CD14-positive monocyte (primary cell): ENCODE results near the gene GGT5. TPM values are rescaled to one million over a fixed set of nuclear protein-coding genes. Genes with fewer than 3 reads are reported as not detected.
A peak's percentile ranks its signal among the peaks of the same experiment; 100 is the strongest.

Source experiments
- DNase-seq, 3 donors: peaks; one replicate each; pipeline ENCODE4 v3.0.0-alpha.2; 2011 to 2022
- H2AFZ ChIP-seq: 2 replicates; pipeline ENCODE4 v1.6.0; 2012; ENCODE audit warnings: mild to moderate bottlenecking, low read depth, low read length, inconsistent platforms; ENCODE audit not compliant: insufficient read depth, poor library complexity, severe bottlenecking
- H3K27ac ChIP-seq, 2 donors: 1 replicate in 1 of 2; 2 replicates in 1 of 2; pipeline ENCODE4 v1.5.1; 2012 to 2013; ENCODE audit warnings: low read length in 2 of 2, control low read depth in 1 of 2, inconsistent platforms in 1 of 2, low read depth in 1 of 2, mild to moderate bottlenecking in 1 of 2
- H3K27me3 ChIP-seq, 2 donors: one replicate each; pipeline versions ENCODE4 v1.6.0 to v1.6.1; 2011 to 2013; ENCODE audit warnings: low read length in 2 of 2; ENCODE audit not compliant: control insufficient read depth in 2 of 2, insufficient read depth in 2 of 2
- H3K36me3 ChIP-seq, 2 donors: replicated peaks in 1 of 2; 1 replicate in 1 of 2; 2 replicates in 1 of 2; pipeline versions ENCODE4 v1.5.1 to v1.6.1; 2012 to 2013; ENCODE audit warnings: low read length in 2 of 2, control low read depth in 1 of 2, inconsistent platforms in 1 of 2, mild to moderate bottlenecking in 1 of 2; ENCODE audit not compliant: insufficient read depth in 2 of 2, control insufficient read depth in 1 of 2
- H3K4me1 ChIP-seq, 2 donors: 1 replicate in 1 of 2; 2 replicates in 1 of 2; pipeline versions ENCODE4 v1.5.1 to v1.6.1; 2012 to 2013; ENCODE audit warnings: low read length in 2 of 2, control low read depth in 1 of 2, inconsistent platforms in 1 of 2, mild to moderate bottlenecking in 1 of 2, moderate library complexity in 1 of 2; ENCODE audit not compliant: insufficient read depth in 2 of 2, control insufficient read depth in 1 of 2
- H3K4me2 ChIP-seq: replicated peaks from 2 replicates; pipeline ENCODE3; 2012; ENCODE audit warnings: low read length, moderate library complexity, mild to moderate bottlenecking; ENCODE audit not compliant: poor library complexity, severe bottlenecking; ENCODE audit errors: extremely low read depth
- H3K4me3 ChIP-seq, 3 experiments: fragments of 200-600 bp in 1 of 3; sonication (generic) in 1 of 3; replicated peaks in 1 of 3; 1 replicate in 2 of 3; 2 replicates in 1 of 3; pipeline ENCODE4 v1.5.1; 2011 to 2013; ENCODE audit warnings: low read length in 3 of 3, mild to moderate bottlenecking in 3 of 3, control low read depth in 2 of 3, low read depth in 2 of 3, inconsistent platforms in 1 of 3, moderate library complexity in 1 of 3
- H3K79me2 ChIP-seq: 2 replicates; pipeline ENCODE4 v1.6.0; 2012; ENCODE audit warnings: mild to moderate bottlenecking, control low read depth, inconsistent platforms, low read length, moderate library complexity; ENCODE audit not compliant: insufficient read depth
- H3K9ac ChIP-seq: 2 replicates; pipeline ENCODE4 v1.6.0; 2017; ENCODE audit warnings: low read length, mild to moderate bottlenecking; ENCODE audit not compliant: insufficient read depth, poor library complexity, severe bottlenecking
- H3K9me3 ChIP-seq, 2 donors: replicated peaks in 1 of 2; 1 replicate in 1 of 2; 2 replicates in 1 of 2; pipeline versions ENCODE4 v1.5.1 to v1.6.1; 2012 to 2013; ENCODE audit warnings: low read length in 2 of 2, control low read depth in 1 of 2; ENCODE audit not compliant: control insufficient read depth in 1 of 2, insufficient read depth in 1 of 2
- H4K20me1 ChIP-seq: 2 replicates; pipeline ENCODE4 v1.6.0; 2012; ENCODE audit warnings: mild to moderate bottlenecking, low read length, control low read depth, moderate library complexity; ENCODE audit not compliant: insufficient read depth
- H3K27ac Mint-ChIP-seq, 7 donors: one replicate each; pipeline ENCODE4 v1.8.0; 2020; ENCODE audit warnings: mild to moderate bottlenecking in 7 of 7, mixed read lengths in 7 of 7, moderate library complexity in 6 of 7, inconsistent platforms in 2 of 7
- H3K27me3 Mint-ChIP-seq, 3 donors: one replicate each; pipeline ENCODE4 v1.8.0; 2021 to 2022; ENCODE audit warnings: low read depth in 3 of 3, mild to moderate bottlenecking in 3 of 3, mixed read lengths in 3 of 3, moderate library complexity in 3 of 3, inconsistent platforms in 1 of 3
- H3K36me3 Mint-ChIP-seq, 2 donors: one replicate each; pipeline ENCODE4 v1.8.0; 2020; ENCODE audit warnings: mixed read lengths in 2 of 2, inconsistent platforms in 1 of 2, mild to moderate bottlenecking in 1 of 2
- H3K4me1 Mint-ChIP-seq: one replicate; pipeline ENCODE4 v1.8.0; 2020; ENCODE audit warnings: mild to moderate bottlenecking, mixed read lengths
- H3K4me3 Mint-ChIP-seq, 2 donors: one replicate each; pipeline ENCODE4 v1.8.0; 2020; ENCODE audit warnings: mild to moderate bottlenecking in 2 of 2, mixed read lengths in 2 of 2, moderate library complexity in 1 of 2
- H3K9me3 Mint-ChIP-seq, 7 donors: one replicate each; pipeline ENCODE4 v1.8.0; 2020 to 2022; ENCODE audit warnings: mixed read lengths in 7 of 7, mild to moderate bottlenecking in 6 of 7, moderate library complexity in 6 of 7, inconsistent platforms in 2 of 7
- CTCF ChIP-seq: fragments of 200-600 bp; IDR thresholded peaks from one replicate; pipeline ENCODE4 v1.8.0; 2022; ENCODE audit warnings: antibody characterized with exemption, mild to moderate bottlenecking
- WGBS: methylation state at CpG from one replicate; pipeline ENCODE4 v1.1.5; 2013; ENCODE audit warnings: missing lambda C conversion rate; ENCODE audit not compliant: insufficient coverage; 5-methylcytosine and 5-hydroxymethylcytosine counted together
- intact Hi-C, 2 donors: fragments of 100-400 bp; cut with micrococcal nuclease; formaldehyde crosslinking; loops; one replicate each; pipeline versions ENCODE4 v1.15.0 to v1.15.1; 2023
- polyA plus RNA-seq, 3 donors: library from polyadenylated mRNA; depleted of rRNA in 1 of 3; unstranded in 2 of 3; stranded (reverse) in 1 of 3; fragments of 300-500 nt in 2 of 3; fragments of >200 nt in 1 of 3; fragmentation: Illumina TruSeq in 2 of 3; gene quantifications; 1 replicate in 2 of 3; 2 replicates in 1 of 3; pipeline ENCODE4 v1.2.3, GENCODE V29; 2012 to 2021

The GGT5 gene
- polyA plus RNA-seq, 3 donors = 0.26 to 0.41 TPM; not detected in 1

DNA sequence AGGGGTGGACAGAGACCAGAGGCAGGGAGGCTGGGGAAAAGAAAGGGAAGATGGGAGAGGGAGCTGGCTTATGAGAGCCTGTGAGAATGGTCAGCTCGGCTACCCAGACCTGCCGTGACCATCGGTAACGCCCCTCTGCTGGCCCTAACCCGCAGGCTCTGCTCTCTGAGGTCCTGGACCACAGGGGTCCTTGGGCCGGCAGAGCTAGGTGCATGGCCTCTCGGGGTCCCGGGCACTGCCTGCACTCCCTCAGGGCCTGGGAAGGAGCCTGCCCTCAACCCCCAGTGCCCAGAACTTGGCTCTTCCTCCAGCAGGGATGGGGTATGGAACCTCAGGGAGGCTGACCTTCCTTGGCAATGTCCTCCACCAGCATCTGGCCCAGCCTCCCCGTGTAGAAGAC lies 13.2 kb downstream of the GGT5 start:
- no peak overlapping the region for H3K27ac ChIP-seq
- H3K27ac Mint-ChIP-seq = no peak overlapping the region

DNA sequence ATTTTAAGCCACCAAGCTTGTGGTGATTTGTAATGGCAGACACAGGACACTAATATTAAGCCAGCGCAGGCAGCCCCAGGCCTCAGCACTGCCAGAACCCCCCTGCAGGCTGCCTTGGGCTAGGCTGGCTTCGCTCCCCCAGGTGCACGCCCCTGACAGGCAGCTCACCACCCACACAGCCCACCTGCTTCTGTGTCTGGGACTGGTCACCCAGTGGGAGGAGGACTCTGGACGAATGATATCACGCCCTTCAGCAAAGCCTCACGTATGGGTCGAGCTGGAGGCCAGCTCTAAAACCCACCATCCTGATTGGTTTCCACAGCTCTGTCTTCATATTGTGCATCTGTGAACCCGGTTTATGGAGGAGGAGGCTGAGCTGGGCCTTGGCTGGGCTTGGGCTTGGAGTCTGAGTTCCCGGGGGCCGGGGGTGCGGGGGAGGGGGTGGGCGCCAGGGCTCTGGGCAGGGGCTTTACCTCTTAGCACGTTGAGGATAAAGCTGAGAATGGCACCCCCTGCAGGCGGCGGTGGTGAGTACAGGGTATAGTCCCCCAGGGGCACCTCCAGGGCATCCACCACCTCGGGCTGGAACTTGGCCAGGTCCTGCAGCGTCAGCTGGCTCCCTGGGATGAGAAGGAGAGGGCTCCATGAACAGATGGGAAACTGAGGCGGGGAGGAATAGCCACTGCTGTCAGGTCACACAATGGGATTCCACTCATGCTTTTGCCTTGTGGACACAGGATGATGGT lies 13.8 kb downstream of the GGT5 start:
- no peaks in the 10 kb centered on the region for H4K20me1 ChIP-seq
- no peak overlapping the region for H3K9ac ChIP-seq
- peaks cover 0 to 2% (median 1%) of the 10 kb centered on the region in 3 donors for H3K27me3 Mint-ChIP-seq
- no peaks in the 10 kb centered on the region for H3K4me1 ChIP-seq
- peaks cover 0 to 7% (median 0%) of the 10 kb centered on the region in 7 donors for H3K9me3 Mint-ChIP-seq
- no peak overlapping the region for H3K4me2 ChIP-seq
- peak; percentile 84 for TF ChIP-seq CTCF
- no peaks in the 10 kb centered on the region for H3K36me3 Mint-ChIP-seq
- peak overlapping the region in 1 of 7 donors; percentile 37 for H3K27ac Mint-ChIP-seq
- WGBS = 67% methylated on average over 12 of the region's 18 CpGs
- no peak overlapping the region for H2AFZ ChIP-seq
- DNase-seq = peak; percentile 34 to 67 (median 55)
- no peaks in the 10 kb centered on the region for H3K4me1 Mint-ChIP-seq
- no peaks in the 10 kb centered on the region for H3K36me3 ChIP-seq
- no peak overlapping the region for H3K4me3 ChIP-seq
- no peaks in the 10 kb centered on the region for H3K27me3 ChIP-seq
- intact Hi-C loops = loop anchor here (2.0 to 5.0 kb wide), 2 partner anchors 40 to 44 kb away; no protein-coding TSS in a partner anchor
- no peaks in the 10 kb centered on the region for H3K9me3 ChIP-seq
- no peaks in the 10 kb centered on the region for H3K79me2 ChIP-seq
- H3K27ac ChIP-seq = no peak overlapping the region
- no peak overlapping the region for H3K4me3 Mint-ChIP-seq

More for the DNA sequence above, 13.2 kb downstream of the GGT5 start:
- H3K36me3 Mint-ChIP-seq = no peaks in the 10 kb centered on the region
- no peak overlapping the region for H2AFZ ChIP-seq
- intact Hi-C loops = loop anchor here (2.0 to 5.0 kb wide), 2 partner anchors 41 to 44 kb away; no protein-coding TSS in a partner anchor
- H3K9me3 ChIP-seq = no peaks in the 10 kb centered on the region
- H3K4me1 ChIP-seq = no peaks in the 10 kb centered on the region
- H3K4me3 ChIP-seq = no peak overlapping the region
- peaks cover 0 to 7% (median 0%) of the 10 kb centered on the region in 7 donors for H3K9me3 Mint-ChIP-seq
- H3K79me2 ChIP-seq = no peaks in the 10 kb centered on the region
- DNase-seq = no peak
- H3K27me3 Mint-ChIP-seq = peaks cover 0 to 2% (median 1%) of the 10 kb centered on the region in 3 donors
- no peak overlapping the region for H3K4me2 ChIP-seq
- H4K20me1 ChIP-seq = no peaks in the 10 kb centered on the region
- no peak overlapping the region for H3K4me3 Mint-ChIP-seq
- no peaks in the 10 kb centered on the region for H3K27me3 ChIP-seq
- H3K4me1 Mint-ChIP-seq = no peaks in the 10 kb centered on the region
- no peak overlapping the region for H3K9ac ChIP-seq
- no peaks in the 10 kb centered on the region for H3K36me3 ChIP-seq
- WGBS = 100% methylated on average over 7 of the region's 9 CpGs
- TF ChIP-seq CTCF = no peak
